NB4 (cell line): ENCODE results near the gene FGF11.

Experiments used
- POLR2A ChIP-seq: IDR thresholded peaks from 2 replicates; pipeline ENCODE4 v1.6.1; 2011; ENCODE audit warnings: mild to moderate bottlenecking; ENCODE audit not compliant: insufficient read length; ENCODE audit errors: extremely low read depth
- TF ChIP-seq, protein P1 (sequence below): IDR thresholded peaks from one replicate; pipeline ENCODE4 v1.5.1; 2012; ENCODE audit warnings: low read depth, low read length
- TF ChIP-seq, protein P2 (sequence below): IDR thresholded peaks from 2 replicates; pipeline ENCODE4 v1.6.1; 2011; ENCODE audit warnings: low read depth, low read length

DNA sequence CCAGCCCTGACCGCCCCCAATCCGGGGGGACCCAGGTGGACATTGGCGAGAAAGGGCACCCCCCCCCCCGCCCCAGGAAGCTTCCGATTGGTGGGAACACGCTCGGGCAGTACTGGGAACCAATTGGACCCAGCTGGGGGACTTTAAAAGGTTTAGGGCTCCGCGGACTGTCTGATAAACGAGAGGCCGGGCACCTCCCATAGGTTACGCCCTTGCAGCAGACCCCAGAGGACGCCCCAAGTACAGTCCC is 35.7 kb upstream of the FGF11 start:
- TF ChIP-seq POLR2A: no peak
- TF ChIP-seq, protein P1, sequence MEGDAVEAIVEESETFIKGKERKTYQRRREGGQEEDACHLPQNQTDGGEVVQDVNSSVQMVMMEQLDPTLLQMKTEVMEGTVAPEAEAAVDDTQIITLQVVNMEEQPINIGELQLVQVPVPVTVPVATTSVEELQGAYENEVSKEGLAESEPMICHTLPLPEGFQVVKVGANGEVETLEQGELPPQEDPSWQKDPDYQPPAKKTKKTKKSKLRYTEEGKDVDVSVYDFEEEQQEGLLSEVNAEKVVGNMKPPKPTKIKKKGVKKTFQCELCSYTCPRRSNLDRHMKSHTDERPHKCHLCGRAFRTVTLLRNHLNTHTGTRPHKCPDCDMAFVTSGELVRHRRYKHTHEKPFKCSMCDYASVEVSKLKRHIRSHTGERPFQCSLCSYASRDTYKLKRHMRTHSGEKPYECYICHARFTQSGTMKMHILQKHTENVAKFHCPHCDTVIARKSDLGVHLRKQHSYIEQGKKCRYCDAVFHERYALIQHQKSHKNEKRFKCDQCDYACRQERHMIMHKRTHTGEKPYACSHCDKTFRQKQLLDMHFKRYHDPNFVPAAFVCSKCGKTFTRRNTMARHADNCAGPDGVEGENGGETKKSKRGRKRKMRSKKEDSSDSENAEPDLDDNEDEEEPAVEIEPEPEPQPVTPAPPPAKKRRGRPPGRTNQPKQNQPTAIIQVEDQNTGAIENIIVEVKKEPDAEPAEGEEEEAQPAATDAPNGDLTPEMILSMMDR: no peak
- TF ChIP-seq, protein P2, sequence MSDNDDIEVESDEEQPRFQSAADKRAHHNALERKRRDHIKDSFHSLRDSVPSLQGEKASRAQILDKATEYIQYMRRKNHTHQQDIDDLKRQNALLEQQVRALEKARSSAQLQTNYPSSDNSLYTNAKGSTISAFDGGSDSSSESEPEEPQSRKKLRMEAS: no peak
